Body of pancreas (tissue), 4 donors: ENCODE results near the gene WDR45. TPM values are rescaled to one million over a fixed set of nuclear protein-coding genes. Genes with fewer than 3 reads are reported as not detected.
A peak's percentile ranks its signal among the peaks of the same experiment; 100 is the strongest.

ENCODE experiments used
- ATAC-seq: fragments of 150-250 bp; one replicate; pipeline ENCODE4 v1.9.1; 2016
- DNase-seq, 4 donors: peaks; one replicate each; pipeline ENCODE4 v3.0.0-alpha.2; 2019
- H3K27ac ChIP-seq, 4 donors: fragments of 200-600 bp; sonication (generic); 1 replicate in 3 of 4; 2 replicates in 1 of 4; pipeline versions ENCODE4 v1.5.1 to v1.6.1; 2016 to 2019; ENCODE audit warnings: mild to moderate bottlenecking in 1 of 4, mixed read lengths in 1 of 4, moderate library complexity in 1 of 4
- H3K27me3 ChIP-seq, 2 donors: fragments of 200-600 bp; sonication (generic); one replicate each; pipeline ENCODE4 v1.6.0; 2016; ENCODE audit warnings: mild to moderate bottlenecking in 1 of 2
- H3K36me3 ChIP-seq, 2 donors: fragments of 200-600 bp; sonication (generic); replicated peaks in 1 of 2; 2 replicates each; pipeline ENCODE4 v1.5.1; 2016; ENCODE audit warnings: low read depth in 2 of 2; ENCODE audit not compliant: insufficient read depth in 1 of 2
- H3K4me1 ChIP-seq: fragments of 200-600 bp; sonication (generic); one replicate; pipeline ENCODE4 v1.6.0; 2016
- H3K4me3 ChIP-seq, 2 donors: fragments of 200-600 bp; sonication (generic); 1 replicate in 1 of 2; 2 replicates in 1 of 2; pipeline ENCODE4 v1.5.1; 2016 to 2019
- H3K9me3 ChIP-seq, 3 donors: fragments of 200-600 bp; sonication (generic); 1 replicate in 2 of 3; 2 replicates in 1 of 3; pipeline ENCODE4 v1.5.1; 2016
- POLR2A ChIP-seq, 3 donors: fragments of 450-650 bp; IDR thresholded peaks; one replicate each; pipeline ENCODE4 v1.6.1; 2016; ENCODE audit warnings: antibody characterized with exemption in 3 of 3, mild to moderate bottlenecking in 2 of 3
- WGBS, 2 donors: methylation state at CpG; one replicate each; pipeline ENCODE4 v1.1.5; 2017; 5-methylcytosine and 5-hydroxymethylcytosine counted together
- intact Hi-C: fragments of 100-400 bp; cut with DNase I; formaldehyde crosslinking; loops from one replicate; pipeline ENCODE4 v1.15.1; 2023
- total RNA-seq, 2 donors: library from RNA; depleted of rRNA; stranded (reverse); fragments of >200 nt; gene quantifications; one replicate each; pipeline ENCODE4 v1.1.0, GENCODE V29; 2016
- TF ChIP-seq, protein P1 (sequence below), 7 experiments: fragments of 450-650 bp in 4 of 7; fragments of 200-600 bp in 3 of 7; sonication (generic) in 3 of 7; IDR thresholded peaks; one replicate each; pipeline ENCODE4 v1.5.1; 2016 to 2019; ENCODE audit warnings: antibody characterized with exemption in 7 of 7

WDR45 gene
- total RNA-seq, 2 donors from 2014 or later = 59.4 to 77.1 TPM

DNA sequence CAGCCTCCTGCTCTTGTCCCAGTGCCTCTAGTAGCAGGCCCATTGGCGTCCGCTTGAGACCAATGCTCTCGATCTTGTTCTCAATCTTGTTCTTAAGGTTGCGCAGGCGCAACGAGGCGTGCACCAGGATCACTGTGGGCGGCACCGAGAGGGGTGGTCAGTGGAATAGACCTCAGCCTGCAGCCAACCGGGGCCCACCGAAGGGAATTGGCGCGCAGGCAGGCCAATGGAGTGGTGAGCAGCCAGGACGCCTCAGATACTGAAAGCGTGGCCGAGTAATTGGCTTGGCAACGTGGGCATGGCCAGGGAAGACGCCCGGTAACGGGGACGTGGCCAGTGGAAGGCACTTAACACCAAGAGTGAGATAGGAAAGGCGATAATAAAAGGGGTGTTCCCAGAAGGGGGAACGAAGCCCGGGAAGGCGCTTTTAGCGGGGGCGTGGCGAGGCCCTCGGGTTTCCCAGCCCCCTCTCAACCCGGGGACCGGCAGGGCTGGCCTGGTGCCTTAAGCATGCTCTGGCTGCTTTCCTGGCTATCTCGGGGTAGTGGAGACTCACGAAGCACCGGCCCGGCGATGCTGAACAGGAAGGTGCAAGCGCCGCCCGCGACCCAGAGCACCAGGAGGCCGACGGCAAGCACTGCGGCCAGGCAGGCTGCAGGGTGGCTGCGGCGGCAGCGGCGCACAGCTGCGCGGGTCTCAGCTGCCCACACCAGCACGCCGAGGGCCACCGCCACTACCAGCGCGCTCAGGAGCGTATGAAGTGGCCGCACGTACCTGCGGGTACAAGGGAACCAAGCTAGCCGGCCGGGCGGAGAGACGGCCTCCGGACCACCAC lies 7.6 kb downstream of the WDR45 start:
- Histone ChIP-seq H3K27ac (peak overlapping the region in 1 of 4 donors; percentile 9), H3K36me3 (peaks cover 0 to under 1% of the 10 kb centered on the region in 2 donors), H3K4me1 (peaks cover 8% of the 10 kb centered on the region), H3K9me3 (no peaks in the 10 kb centered on the region), H3K4me3 (no peak overlapping the region), H3K27me3 (no peaks in the 10 kb centered on the region)
- DNase-seq (peak; percentile 56 to 74 (median 66)), ATAC-seq (peak; percentile 53)
- WGBS, 2 donors = 29 to 34% methylated on average over 9 to 28 of the region's 63 CpGs
- intact Hi-C loops = no loop called here
- TF ChIP-seq, protein P1, sequence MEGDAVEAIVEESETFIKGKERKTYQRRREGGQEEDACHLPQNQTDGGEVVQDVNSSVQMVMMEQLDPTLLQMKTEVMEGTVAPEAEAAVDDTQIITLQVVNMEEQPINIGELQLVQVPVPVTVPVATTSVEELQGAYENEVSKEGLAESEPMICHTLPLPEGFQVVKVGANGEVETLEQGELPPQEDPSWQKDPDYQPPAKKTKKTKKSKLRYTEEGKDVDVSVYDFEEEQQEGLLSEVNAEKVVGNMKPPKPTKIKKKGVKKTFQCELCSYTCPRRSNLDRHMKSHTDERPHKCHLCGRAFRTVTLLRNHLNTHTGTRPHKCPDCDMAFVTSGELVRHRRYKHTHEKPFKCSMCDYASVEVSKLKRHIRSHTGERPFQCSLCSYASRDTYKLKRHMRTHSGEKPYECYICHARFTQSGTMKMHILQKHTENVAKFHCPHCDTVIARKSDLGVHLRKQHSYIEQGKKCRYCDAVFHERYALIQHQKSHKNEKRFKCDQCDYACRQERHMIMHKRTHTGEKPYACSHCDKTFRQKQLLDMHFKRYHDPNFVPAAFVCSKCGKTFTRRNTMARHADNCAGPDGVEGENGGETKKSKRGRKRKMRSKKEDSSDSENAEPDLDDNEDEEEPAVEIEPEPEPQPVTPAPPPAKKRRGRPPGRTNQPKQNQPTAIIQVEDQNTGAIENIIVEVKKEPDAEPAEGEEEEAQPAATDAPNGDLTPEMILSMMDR (IDR thresholded peaks at IDR 0.05) = no peak

DNA sequence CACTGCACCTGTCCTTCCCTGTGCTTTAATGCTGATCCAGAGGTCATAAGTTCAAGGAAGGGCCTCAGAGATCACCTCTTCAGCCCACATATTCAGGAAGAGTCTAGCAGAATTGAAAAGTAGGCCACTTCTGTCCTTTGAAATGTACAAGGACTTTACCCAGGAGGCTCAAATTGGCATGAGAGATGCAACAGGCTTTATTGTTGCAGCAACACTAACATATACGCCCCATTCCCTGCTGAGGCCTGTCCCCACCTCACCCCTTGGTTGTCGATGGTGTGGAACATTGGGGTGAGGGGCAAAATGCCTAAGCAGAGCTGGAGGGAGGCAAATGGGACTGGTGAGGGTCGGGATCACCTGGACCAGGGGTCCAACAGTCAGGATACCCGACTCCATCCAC lies 8.7 kb downstream of the WDR45 start:
- no peak for TF ChIP-seq POLR2A (IDR thresholded peaks at IDR 0.05)
- TF ChIP-seq, protein P1 (IDR thresholded peaks at IDR 0.05) = no peak
- Histone ChIP-seq H3K9me3 (no peaks in the 10 kb centered on the region), H3K27ac (no peak overlapping the region), H3K4me1 (peaks cover 8% of the 10 kb centered on the region), H3K4me3 (no peak overlapping the region), H3K27me3 (no peaks in the 10 kb centered on the region), H3K36me3 (no peaks in the 10 kb centered on the region)
- intact Hi-C loops = no loop called here
- 75 to 100% methylated on average over 2 to 4 of the region's 4 CpGs for WGBS, 2 donors
- no peak for DNase-seq
- ATAC-seq = no peak

DNA sequence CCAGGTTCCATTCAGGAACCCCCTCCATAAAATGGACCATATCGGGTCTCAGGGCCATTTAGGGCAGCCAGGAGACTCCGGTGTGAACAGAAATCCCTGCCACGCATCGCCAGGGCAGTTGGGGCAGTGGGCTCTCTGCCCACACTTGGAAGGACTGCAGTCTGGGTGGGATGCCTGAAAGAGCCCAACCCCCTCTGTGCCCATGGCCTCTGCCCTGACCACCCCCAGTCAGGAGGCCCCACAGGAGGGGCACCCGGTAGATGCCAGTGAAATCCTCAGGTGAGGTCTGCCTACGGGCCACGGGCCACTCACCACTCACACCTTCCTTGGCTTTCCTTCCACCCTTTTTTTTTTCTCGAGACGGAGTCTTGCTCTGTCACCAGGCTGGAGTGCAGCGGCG lies 10.6 kb downstream of the WDR45 start:
- Histone ChIP-seq H3K36me3 (no peaks in the 10 kb centered on the region), H3K4me3 (no peak overlapping the region), H3K9me3 (no peaks in the 10 kb centered on the region), H3K27me3 (no peaks in the 10 kb centered on the region), H3K4me1 (peaks cover 5% of the 10 kb centered on the region), H3K27ac (no peak overlapping the region)
- DNase-seq = no peak
- no peak for ATAC-seq
- intact Hi-C loops = no loop called here
- 97% methylated on average over 11 of the region's 11 CpGs; no CpG with 5 or more reads in 1 of the 2 donors for whole genome bisulfite sequencing, 2 donors
- no peak for TF ChIP-seq POLR2A (IDR thresholded peaks at IDR 0.05)
- TF ChIP-seq, protein P1 (IDR thresholded peaks at IDR 0.05) = no peak

DNA sequence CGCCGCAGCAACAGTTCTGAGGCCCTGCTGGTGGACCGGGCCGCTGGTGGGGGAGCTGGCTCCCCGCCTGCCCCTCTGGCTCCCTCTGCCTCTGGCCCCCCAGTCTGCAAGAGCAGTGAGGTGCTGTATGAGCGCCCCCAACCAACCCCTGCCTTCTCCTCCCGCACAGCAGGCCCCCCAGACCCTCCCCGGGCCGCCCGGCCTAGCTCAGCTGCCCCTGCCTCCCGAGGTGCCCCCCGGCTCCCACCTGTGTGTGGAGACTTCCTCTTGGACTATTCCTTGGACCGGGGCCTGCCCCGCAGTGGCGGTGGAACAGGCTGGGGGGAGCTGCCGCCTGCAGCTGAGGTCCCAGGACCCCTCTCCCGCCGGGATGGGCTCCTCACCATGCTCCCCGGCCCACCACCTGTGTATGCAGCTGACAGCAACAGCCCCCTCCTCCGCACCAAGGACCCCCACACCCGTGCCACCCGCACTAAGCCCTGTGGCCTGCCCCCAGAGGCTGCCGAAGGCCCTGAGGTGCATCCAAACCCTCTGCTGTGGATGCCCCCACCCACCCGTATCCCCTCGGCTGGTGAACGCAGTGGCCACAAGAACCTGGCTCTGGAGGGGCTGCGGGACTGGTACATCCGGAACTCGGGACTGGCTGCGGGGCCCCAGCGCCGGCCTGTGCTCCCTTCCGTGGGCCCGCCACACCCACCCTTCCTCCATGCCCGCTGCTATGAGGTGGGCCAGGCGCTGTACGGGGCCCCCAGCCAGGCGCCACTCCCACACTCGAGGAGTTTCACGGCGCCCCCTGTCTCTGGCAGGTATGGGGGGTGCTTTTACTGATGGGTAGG lies 12.2 kb downstream of the WDR45 start:
- Histone ChIP-seq H3K36me3 (no peaks in the 10 kb centered on the region), H3K27ac (no peak overlapping the region), H3K4me3 (no peak overlapping the region), H3K4me1 (peaks cover 1% of the 10 kb centered on the region), H3K9me3 (no peaks in the 10 kb centered on the region), H3K27me3 (no peaks in the 10 kb centered on the region)
- 87 to 94% methylated on average over 3 to 7 of the region's 41 CpGs for WGBS, 2 donors
- intact Hi-C loops = no loop called here
- DNase-seq = no peak
- no peak for ATAC-seq
- no peak for TF ChIP-seq POLR2A (IDR thresholded peaks at IDR 0.05)
- TF ChIP-seq, protein P1 (IDR thresholded peaks at IDR 0.05) = no peak
